Measurements from ENCODE around the gene TPPP3.

The TPPP3 gene

DNA sequence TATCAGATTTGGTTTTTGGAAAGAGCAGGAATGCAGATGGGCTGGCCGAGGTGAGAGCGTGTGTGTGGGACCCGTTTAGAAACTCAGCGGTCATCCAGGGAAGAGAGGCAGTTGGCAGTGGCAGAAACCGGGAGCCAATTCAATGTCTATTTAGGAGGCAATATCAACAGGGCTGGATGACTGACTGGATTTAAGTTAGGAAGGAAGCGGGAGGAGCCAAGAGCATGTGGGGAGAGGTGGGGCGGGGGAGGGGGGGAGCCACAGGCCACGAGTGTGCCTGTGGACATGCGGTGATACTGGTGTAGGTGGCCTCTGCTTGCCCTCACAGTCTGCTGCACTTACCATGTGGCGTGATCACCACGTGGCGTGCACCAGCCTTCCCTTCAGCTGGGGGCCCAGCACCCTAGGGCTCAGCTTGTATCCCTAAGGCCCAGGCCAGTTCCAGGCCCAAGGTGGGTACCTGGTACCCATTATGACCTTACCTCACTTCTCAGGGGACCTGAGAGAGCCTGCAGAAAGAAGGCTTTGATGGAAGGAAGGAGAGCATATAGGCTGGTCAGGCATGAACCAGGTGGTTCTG lies 10.8 kb upstream of the TPPP3 start:
- DNase-seq = no peak

DNA sequence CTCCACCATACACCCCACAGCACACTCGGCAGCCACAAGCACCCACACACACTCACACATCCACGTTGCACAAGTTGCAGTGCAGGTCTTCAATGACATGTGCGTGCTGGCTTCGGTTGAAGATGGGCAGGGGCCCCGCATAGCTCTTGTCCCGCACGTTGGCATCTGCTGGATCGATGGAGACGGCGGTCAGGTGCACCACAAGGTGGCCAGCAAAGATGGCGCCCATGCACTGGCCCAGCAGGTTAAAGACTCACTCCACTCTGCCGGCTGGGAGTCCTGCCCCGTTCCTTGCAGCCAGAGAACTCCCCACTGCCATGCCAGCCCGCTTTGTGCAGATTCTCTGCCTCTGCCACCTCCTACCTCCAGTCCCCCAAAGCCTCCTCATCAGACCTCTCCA lies 7.6 kb upstream of the TPPP3 start:
- no peak for DNase-seq

DNA sequence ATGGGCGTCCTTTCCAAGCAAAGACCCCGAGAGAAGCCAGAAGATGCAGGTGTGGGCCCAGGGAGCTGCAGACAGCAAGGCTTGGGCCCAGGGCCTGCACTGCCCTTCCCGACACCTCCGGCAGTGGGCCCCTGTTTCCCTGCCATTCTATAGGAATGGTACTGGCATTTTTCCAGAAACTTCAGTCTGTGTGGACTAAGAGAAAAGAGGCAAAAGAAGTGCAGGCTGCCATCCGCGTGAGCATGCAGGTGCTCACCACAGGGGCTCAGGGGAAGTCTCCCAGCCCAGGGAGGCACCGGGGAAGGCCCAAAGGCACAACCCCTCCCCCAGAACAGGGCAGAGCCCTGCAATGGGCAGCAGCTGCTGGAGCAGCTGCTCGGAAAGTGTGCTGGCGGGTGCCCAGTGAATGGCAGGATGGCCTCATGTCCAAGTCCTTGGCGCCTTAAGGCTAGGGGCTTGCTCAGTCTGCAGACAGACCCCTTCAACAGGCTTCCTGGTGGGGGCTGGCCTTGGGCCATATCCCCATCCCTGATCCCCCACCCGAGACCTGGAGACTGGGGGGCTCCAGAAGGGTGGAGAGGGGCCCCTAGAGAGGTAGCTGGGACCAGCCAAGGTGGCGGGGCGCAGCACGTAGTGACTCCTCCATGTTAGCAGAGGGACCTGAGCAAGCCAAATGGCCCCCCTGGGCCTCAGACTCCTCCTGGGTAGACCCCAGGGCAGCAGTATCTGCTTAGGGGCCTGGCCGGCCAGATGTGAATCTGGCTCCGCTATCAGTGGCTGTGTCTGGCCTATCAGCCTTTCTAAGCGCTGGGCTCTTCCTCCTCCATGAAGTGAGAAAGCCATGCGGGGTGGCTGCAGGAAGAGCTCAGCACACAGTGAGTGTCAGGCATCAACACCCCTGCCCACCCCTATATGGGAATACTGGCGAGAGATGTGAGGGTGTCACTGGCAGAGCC lies 6.7 kb upstream of the TPPP3 start:
- DNase-seq = no peak

DNA sequence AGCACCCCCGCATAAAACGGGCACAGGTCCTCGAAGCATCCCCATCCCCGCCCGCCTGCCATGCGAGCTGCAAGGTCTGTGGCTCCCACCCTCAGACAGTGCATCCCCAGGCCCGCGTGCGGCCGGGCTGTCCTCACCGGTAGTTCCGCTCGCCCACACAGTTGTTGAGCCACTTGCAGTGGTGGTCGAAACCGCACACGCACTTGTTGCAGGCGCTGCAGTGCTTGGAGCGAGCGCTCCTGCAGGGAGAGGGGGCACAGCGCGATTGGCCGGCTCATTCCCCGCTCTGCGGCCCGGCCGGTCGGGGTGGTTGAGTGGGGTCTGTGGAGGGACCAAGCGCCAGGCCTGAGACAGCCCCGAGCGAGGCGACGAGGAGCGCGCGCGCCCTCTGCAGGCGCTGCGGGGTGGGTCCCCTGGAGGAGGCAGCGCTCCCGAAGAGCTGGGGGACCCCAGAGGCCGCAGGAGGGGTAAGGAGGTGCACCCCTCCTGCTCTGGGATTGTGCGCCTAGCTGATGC lies 6.0 kb upstream of the TPPP3 start:
- peak in 2 of 4 experiments; percentile 16 to 24 for DNase-seq

DNA sequence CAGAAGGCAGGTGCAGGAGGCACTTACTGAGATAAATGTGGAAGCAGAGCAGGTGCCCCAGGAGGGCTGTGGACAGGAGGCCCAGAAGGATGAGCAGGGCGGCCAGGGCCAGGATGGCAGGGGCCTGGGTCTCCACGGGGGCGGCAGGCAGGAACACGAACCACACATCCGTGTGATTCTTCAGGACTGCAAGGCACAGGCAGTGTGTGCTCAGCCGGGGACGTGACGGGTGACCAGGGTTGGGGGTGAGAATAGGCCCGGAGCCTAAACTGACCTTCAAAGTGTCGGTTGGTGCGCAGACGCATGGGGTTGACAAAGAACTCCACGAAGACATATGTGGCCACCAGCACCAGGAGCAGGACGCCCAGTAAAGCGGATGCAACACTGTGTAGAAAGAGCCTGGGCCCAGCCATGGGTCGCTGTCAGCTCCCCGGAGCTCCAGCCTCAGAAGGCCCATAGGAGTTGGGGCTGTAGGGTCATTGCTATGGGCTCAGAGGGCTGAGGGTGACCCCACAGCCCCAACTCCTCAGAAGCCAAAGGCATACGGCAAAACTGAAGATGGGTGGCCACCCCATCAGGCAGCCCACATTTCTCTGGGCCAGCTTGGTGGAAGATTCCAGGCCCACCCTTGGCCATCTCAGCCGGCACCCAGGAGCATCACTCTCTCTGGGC lies 5.4 kb upstream of the TPPP3 start:
- DNase-seq = no peak

DNA sequence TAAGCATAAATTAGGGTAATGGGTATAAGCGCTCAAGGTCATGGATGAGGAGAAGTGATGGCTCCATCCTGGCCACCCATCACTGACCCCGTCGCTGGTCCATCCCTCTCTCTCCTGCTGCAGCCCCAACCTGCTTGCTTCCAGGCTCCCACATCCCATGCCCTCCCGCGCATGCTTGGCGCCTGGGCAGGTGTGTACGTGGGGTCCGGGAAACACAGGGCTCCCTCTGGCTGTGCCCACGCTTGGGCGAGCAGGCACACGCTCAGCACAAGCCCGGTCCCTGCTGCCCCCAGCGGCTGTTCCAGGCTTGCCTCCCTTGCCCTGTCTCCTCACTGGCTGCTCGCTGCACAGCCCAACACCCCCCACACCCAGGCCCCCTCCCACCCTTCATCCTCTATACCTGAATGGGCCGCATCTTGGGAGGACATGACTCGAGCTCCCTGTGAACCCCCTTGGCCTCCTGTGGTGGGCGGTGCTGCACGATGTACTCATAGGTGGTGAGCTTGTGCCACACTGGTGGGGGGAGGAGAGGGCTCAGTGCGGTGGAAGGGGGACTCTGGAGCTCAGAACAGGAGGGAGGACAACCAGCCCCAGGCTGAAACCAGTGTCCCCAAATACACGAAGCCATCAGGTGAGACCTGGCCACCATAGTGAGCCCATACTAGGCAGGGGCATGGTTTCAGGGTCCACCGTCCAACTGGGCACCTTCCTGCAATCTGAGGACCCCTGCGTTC lies 4.7 kb upstream of the TPPP3 start:
- no peak for DNase-seq

DNA sequence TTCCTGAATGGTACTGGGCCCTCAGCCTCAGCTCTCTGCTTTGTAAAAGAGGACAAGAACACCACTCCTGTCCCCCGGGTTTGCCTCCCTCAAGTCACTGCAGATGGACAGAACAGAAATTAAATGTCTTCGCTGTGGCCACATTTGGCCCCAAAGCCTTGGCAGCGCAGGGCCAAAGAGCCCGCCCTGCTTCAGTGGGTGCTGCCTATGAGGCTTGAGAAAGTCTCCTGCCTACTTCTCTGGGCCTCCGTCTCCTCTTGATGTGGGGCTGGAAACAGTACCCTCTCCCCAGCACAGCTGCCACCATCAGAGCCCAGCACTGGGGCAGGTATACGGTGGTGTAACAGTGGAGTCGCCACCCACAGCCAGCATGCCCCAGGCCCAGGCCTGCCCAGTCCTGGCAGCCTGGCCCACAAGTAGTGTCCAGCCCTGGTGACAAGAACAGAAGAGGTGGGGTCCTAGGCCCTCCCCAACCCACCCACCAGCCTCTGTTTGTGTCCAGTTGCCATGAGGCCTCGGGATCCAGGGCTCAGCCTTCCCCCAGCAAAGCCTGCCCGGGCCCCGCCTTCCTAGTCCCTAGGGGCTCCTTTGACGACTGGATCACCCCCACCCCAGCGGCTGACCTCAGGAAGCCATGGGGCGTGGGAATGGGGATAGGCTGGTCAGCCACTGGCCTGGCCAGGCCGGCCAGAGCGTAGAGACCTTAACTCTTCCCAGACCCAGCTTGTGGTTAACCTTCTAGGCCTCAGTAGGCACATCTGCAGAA lies 3.9 kb upstream of the TPPP3 start:
- DNase-seq = no peak

DNA sequence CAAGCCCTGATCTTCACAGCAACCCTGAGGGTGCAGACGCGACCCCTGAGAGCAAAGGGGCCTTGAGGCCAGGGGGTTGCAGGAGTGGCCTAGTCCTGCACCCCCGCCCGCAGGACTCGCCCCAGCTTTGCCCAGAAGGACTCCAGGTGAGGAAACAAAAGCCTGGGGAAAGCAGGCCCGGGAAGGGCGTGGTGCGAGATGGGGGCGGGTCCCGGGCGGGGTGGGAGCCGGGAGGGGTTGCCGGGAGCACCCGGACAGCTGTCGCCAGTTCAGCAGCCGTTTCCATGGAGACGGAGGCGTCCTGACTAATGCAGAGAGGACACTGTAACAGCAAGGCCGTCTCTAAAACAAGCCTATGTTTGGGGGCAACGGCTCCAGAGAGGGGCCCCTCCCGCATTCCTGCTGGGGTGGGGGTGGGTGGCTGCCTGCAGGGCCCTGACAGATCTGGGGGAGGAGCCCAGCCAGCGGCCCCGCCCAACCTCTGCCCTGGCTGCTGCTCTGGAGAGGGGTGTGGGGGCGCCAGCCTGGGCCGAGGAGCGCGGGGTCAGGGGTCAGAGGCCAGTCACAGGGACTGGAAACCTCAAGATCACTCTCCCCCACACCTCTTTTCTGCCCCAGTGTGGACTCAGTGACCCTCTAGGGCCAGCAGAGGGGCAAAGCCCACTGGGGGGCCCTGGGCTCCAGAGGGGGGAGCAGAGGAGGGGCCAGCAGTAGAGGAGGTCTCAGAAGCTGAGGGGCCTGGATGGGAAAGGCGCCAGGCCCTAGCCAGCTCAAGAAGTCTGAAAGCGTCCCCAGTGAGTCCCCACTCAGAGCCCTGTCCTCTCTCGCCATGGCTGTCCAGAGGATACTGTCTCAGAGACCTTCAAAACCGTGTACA lies 3.1 kb upstream of the TPPP3 start:
- DNase-seq = no peak

DNA sequence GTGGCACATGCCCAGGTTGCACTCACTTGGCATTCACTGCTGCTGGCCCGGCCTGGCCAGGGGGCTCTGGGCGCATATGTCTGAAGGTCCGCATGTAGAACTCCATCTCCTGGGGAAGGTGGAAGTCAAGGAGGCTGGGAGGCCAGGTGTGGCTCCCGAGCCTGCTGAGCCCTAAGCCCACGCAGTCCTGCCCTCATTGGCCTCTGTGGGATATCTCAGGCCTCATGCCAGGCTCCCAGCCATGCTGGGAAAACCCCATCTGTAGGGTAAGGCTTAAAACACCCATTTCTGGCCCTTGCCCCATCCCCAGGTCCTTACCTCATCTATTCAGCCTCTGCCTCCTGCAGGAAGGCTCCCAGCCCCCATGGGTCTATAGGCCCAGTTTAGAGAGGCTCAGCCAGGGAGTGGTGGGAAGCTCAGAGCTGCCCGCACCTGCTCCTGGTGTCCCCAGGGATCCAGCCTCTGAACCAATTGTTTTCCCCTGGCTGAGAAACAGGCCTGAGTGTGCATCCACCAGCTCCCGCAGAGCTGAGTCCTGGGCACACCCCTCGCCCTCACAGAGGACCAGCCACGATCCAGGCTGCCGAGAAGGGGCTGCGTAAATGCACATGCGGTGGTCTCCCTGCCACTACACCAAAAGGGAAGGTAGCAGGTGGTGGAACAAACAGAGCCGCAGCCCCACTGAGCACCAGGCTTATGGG lies 2.3 kb upstream of the TPPP3 start:
- DNase-seq = no peak

DNA sequence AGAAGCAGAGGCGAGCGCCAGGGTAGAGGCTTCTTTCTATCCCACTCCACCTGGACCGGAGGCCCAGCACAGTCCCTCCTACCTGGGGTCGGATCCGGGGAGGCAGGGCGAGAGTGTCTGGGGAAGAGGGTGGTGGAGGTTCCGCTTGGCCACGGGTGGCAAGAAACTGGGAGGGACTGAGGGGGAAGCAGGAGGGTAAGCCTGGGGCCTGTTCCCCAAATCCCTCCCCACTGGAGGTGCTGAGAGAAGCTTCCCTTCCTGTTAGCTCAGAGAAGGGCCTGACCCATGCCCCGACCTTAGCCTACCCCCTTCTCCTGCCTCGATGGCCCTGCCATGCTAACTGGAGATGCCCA lies 1.8 kb upstream of the TPPP3 start:
- DNase-seq = no peak

DNA sequence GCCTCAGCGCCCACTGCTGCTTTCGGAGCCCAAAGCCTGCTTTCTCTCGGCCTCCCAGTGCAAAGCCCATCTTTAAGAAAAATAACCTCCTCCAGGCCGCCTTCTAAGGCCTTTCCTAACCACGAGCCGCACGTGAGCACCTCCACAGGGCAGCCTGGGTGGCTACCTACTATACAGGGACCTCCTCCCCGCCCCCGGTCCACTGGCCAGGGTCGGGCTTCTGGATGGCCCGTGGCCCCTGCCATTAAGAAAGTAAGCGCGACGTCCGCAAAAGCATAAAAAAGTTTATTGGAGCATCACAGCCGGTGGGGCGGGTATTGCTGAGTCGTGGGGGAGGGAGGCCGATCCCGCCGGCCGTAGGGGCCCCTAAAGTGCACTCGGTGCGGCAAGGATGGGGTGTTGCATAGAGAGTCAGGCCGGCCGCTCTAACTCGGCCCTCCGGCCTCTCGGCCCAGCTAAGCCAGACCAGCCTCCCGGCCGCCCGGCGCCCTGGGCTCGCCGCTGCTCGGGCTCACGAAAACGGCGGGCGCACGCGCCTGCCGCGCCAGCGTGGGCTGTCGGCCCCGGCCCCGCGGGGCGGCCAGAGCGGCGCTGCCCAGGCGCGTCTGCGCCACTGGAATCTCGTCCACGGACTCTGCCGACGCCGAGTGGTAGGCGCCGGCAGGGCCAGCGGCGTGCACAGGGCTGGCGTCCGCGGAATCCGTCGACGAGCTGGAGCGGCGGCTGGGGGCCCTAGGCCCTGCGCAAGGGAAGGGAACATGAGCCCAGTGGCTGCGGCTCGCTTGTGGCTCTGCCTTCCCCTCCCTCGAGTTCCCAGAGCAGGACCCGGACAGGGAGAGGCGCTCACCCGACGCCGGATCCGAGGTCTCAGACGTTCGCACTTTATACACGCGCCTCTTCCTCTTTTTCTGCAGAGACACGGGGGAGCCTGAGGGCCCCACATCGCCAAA lies 1.1 kb upstream of the TPPP3 start:
- peak in 1 of 4 experiments; percentile 9 for DNase-seq

DNA sequence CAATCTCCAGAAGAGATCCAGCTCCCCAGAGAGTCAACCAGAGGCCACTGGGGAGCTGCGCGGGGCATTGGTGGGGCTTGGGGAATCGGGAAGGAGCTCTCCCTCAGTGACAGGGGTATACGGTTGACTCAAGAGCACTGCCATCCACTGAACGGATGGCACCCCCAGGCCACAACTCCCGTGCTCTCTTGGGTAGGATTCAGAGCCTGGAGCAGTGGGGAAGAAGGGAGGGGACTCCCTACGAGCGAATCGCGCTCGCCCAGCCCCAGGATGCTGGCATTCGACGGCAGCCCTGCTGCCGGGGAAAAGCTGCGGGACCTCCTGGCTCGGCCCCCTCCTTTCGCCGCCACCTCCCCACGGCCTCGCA lies 473 bp upstream of the TPPP3 start:
- DNase-seq = no peak

DNA sequence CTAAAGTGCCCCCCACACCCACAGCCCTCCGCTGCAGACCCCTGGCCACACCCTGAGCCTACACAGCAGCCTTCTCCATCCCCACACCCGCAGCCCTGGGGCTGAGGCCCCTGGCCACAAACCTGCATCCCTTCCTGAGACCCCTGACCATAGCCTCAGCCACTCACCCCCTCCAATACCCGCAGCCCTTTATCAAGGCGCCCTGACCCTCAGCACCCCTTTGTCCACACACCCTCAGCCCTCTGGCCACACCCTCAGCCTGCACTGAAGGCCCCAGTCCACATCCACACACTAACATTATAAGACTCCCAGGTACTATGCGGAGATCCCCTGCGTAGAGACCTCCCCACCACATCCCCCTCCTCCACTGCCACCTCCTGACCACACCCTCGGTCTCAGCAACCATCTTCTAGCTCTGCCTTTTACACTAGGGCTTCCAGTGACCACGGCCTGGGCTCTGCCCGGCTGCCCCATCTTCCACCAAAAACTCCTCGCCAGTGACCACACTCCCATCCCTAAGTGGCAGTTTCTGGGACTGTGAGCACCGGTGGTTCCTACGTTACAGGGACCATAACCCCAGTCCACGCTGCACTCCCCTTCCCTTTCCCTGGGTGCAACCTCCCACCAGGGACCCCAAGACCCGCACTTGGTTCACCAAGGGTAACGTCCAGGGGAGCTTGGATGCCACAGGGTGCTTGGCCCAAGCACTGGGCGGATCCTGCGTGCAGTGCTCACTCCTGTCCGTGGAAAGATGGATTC lies 818 bp downstream of the TPPP3 start:
- no peak for DNase-seq

DNA sequence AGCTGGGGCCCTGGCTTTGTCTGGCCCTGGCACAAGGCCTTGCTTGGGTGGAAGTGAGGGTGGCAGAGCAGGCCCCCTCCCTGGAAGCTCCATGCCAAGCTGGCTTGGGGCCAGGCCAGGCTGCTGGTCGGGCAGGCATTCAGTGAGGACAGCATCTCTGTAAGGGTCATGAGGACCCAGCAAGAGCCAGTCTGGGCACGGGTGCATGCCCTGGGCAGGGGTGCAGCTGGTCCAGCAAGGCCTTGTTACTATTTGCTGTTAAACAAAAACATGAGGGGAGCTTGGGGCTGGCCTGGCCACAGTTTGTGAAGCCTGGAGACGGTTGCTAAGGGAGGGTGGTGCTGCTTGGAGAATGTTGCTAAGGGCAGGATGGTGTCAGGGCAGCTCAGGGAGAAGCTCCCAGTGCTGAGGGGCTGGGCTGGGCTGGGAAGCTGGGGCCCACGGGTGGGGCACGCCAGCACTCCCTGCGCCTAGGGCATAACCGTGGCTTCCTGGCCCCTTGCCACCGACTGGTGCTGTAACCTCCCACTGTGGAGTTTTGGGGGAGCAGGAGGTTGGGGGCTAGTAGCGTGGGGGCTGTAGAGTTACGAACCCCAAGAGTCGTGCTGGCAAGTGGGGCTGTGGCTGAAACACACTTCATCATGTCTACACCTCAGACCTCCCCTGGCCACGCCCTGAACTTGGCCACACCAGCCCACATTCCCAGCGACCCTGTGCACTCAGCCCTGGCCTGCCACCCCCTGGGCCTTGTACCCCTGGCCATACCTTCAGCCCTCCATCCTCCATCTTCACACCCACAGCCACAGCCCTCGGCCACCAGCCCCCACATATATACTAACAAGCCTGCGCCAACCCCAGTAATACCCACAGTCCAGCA lies 1.6 kb downstream of the TPPP3 start:
- no peak for DNase-seq

DNA sequence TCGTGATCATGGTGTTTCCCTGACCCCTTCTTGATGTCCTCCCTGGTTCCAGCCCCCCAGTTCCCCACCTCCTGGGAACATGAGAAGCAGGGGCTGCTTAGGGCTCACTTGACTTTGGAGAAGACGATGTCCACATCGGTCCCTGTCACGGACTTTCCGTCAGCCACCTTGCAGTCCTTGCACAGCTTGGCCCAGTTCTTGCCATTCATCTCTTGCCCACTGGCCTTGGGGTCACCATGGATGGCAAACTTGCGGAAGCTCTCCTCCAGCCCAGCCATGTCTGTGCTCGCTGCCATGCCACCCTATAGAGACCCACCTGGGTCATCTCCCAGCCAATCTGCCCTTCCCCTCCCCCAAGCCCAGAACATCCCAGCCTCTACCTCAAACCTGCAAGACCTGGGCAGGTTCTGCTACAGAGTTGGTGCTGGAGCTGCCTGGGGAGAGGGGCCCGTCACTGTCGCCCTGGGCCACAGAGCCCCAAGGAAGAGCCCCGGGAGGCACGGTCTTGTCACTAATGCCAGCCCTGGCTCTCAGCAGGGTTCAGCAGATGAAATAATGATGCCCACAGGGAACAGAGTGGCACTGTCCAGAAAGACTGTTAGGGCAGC lies 2.4 kb downstream of the TPPP3 start:
- no peak for DNase-seq

DNA sequence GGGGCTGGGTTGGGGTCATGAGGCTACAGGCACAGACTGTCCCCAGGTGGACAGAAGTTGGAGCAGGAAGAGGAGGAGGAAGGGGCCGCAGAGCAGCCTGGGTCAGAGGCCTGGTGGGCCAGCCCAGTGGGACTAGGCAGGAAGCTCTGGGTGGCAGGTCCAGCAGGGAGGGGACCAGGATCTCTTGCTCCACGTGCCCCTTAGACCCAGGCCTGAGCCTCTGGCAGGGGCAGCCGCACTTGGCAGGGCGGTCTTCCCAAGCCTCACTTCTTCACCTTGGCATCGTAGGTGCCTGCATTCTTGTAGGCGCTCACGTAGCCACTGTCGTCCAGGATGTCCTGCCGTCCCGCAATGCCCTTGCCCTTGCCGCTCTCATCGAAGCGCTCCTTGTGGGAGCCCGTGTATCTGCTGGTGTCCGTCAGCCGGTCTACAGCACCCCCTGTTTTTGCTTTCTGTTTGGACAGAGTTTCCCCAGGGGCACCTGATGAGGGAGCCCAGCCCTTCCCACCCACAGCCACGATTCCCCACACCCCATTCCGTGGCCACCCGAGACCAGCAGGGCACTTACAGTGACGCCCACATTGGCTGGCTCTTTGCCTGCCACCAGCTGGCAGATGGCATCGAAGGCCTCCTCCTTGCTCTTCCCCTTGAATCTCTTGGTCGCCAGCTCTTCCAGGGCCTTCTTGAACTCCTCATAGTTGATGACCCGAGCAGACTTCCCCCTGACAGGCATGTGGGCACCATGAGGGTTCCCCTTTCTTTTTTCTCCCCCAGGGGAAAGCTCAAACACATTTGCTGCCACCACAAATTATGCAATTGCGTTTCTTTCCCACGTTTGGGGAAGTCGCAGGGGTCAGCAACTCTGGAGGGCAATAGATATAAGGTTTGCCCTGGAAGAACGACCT lies 3.1 kb downstream of the TPPP3 start:
- no peak for DNase-seq
